A549 (cell line): ENCODE data around the gene MAMLD1. TPM values are rescaled to one million over a fixed set of nuclear protein-coding genes. Genes with fewer than 3 reads are reported as not detected.

Source experiments
- ATAC-seq, 2 experiments: fragments of 200-7000 bp in 1 of 2; fragments of >200 bp in 1 of 2; cut with Nextera tagmentation in 1 of 2; cut with Tn5 transposase in 1 of 2; 3 replicates each; pipeline versions ENCODE4 v1.8.0 to v1.9.1; 2018 to 2020; ENCODE audit warnings: mild to moderate bottlenecking in 1 of 2, moderate library complexity in 1 of 2
- CTCF ChIA-PET: fragments of 300-600 bp; sonication (Branson Sonifier 250); formaldehyde crosslinking; extraction: SDS; loops from one replicate; lab custom pipeline; 2021; ENCODE audit warnings: antibody characterized with exemption, inconsistent platforms; lab: Yijun Ruan, JAX
- POLR2A ChIA-PET: fragments of 350-600 bp; formaldehyde crosslinking; extraction: SDS; loops from one replicate; lab custom pipeline; 2021; ENCODE audit warnings: antibody characterized with exemption, inconsistent platforms; lab: Yijun Ruan, JAX
- DNase-seq, 2 experiments: peaks; one replicate each; pipeline versions ENCODE4 v3.0.0 to v3.0.0-alpha.2; 2011 to 2016; ENCODE audit warnings: low read depth in 1 of 2, low spot score in 1 of 2
- FAIRE-seq: peaks from 2 replicates; lab custom pipeline; 2011; peaks lifted over from hg19 to GRCh38; lab: Jason Lieb, UNC
- H3K27ac ChIP-seq, 2 experiments: fragments of >200 bp; sonication (Bioruptor Twin); formaldehyde crosslinking; 3 replicates each; pipeline ENCODE4 v1.5.1; 2016 to 2017
- H3K4me1 ChIP-seq: fragments of >200 bp; sonication (Bioruptor Twin); formaldehyde crosslinking; 3 replicates; pipeline ENCODE4 v1.6.1; 2016
- H3K4me2 ChIP-seq: fragments of >200 bp; sonication (Bioruptor Twin); formaldehyde crosslinking; 3 replicates; pipeline ENCODE4 v1.6.1; 2016
- H3K4me3 ChIP-seq: fragments of >200 bp; sonication (Bioruptor Twin); formaldehyde crosslinking; 3 replicates; pipeline ENCODE4 v1.5.1; 2016
- H3K9me3 ChIP-seq: fragments of >200 bp; sonication (Bioruptor Twin); formaldehyde crosslinking; 3 replicates; pipeline ENCODE4 v1.6.1; 2016
- BHLHE40 ChIP-seq: IDR thresholded peaks from 2 replicates; pipeline ENCODE4 v1.6.1; 2012; ENCODE audit warnings: low read depth, low read length, inconsistent platforms
- CBX2 ChIP-seq: fragments of 200-600 bp; sonication (generic); IDR thresholded peaks from 2 replicates; pipeline ENCODE4 v1.6.1; 2016; ENCODE audit warnings: low read depth, mild to moderate bottlenecking, borderline replicate concordance
- E2F6 ChIP-seq: IDR thresholded peaks from 2 replicates; pipeline ENCODE4 v1.6.1; 2012; ENCODE audit warnings: low read depth, borderline replicate concordance
- ESRRA ChIP-seq: fragments of 150-350 bp; IDR thresholded peaks from 2 replicates; pipeline ENCODE4 v1.6.1; 2014; ENCODE audit warnings: mild to moderate bottlenecking, low read length, borderline replicate concordance
- FOSB ChIP-seq: fragments of 250-450 bp; sonication (Bioruptor Pico); IDR thresholded peaks from 2 replicates; pipeline ENCODE4 v1.5.0; 2020; ENCODE audit warnings: mild to moderate bottlenecking, moderate library complexity
- FOXS1 ChIP-seq: fragments of 250-450 bp; sonication (Bioruptor Pico); IDR thresholded peaks from 2 replicates; pipeline ENCODE4 v1.5.0; 2020; ENCODE audit warnings: mild to moderate bottlenecking, moderate library complexity
- HDAC2 ChIP-seq: fragments of 200-600 bp; sonication (generic); IDR thresholded peaks from 2 replicates; pipeline ENCODE4 v1.6.1; 2016
- HEYL ChIP-seq: fragments of 250-450 bp; sonication (Bioruptor Pico); IDR thresholded peaks from 2 replicates; pipeline ENCODE4 v1.8.0; 2021; ENCODE audit warnings: mild to moderate bottlenecking, moderate library complexity
- HOXB5 ChIP-seq: fragments of 250-450 bp; sonication (Bioruptor Pico); IDR thresholded peaks from 2 replicates; pipeline ENCODE4 v1.5.0; 2020; ENCODE audit warnings: mild to moderate bottlenecking, moderate library complexity
- JUN ChIP-seq, 2 experiments: fragments of >200 bp; sonication (Bioruptor Twin); formaldehyde crosslinking; IDR thresholded peaks; 2 replicates in 1 of 2; 3 replicates in 1 of 2; pipeline ENCODE4 v1.6.1; 2016 to 2017
- KDM5A ChIP-seq: fragments of 200-600 bp; sonication (generic); IDR thresholded peaks from 2 replicates; pipeline ENCODE4 v1.6.1; 2016; ENCODE audit warnings: antibody characterized with exemption, mild to moderate bottlenecking
- MAFK ChIP-seq: fragments of 450-650 bp; IDR thresholded peaks from 2 replicates; pipeline ENCODE4 v1.6.1; 2014; ENCODE audit not compliant: partially characterized antibody
- MAZ ChIP-seq: fragments of 150-350 bp; IDR thresholded peaks from 2 replicates; pipeline ENCODE4 v1.6.1; 2014; ENCODE audit warnings: antibody characterized with exemption, low read depth, low read length, borderline replicate concordance
- MYC ChIP-seq: IDR thresholded peaks from 2 replicates; pipeline ENCODE4 v1.6.1; 2012; ENCODE audit warnings: mild to moderate bottlenecking, inconsistent platforms, low read length, improper control_type of control experiment, borderline replicate concordance
- NFE2L2 ChIP-seq: fragments of 150-350 bp; conservative IDR thresholded peaks from 2 replicates; pipeline ENCODE4 v1.6.1; 2014; ENCODE audit warnings: low read length
- NPAS2 ChIP-seq: fragments of 250-450 bp; sonication (Bioruptor Pico); IDR thresholded peaks from 2 replicates; pipeline ENCODE4 v1.8.0; 2022; ENCODE audit warnings: mild to moderate bottlenecking, moderate library complexity, borderline replicate concordance
- NR3C1 ChIP-seq: fragments of >200 bp; sonication (Bioruptor Twin); formaldehyde crosslinking; IDR thresholded peaks from 3 replicates; pipeline ENCODE4 v1.6.1; 2017
- POLR2A ChIP-seq: IDR thresholded peaks from 2 replicates; pipeline ENCODE4 v1.6.1; 2012; ENCODE audit warnings: mild to moderate bottlenecking, low read length
- POLR2AphosphoS2 ChIP-seq: conservative IDR thresholded peaks from 2 replicates; pipeline ENCODE4 v1.6.1; 2012; ENCODE audit warnings: low read length, improper control_type of control experiment, inconsistent platforms
- RAD21 ChIP-seq, 2 experiments: fragments of >200 bp in 1 of 2; sonication (Bioruptor Twin) in 1 of 2; formaldehyde crosslinking in 1 of 2; IDR thresholded peaks in 1 of 2; conservative IDR thresholded peaks in 1 of 2; 2 replicates in 1 of 2; 3 replicates in 1 of 2; pipeline ENCODE4 v1.6.1; 2012 to 2018; ENCODE audit warnings: inconsistent platforms in 1 of 2
- RARB ChIP-seq: fragments of 250-450 bp; sonication (Bioruptor Pico); IDR thresholded peaks from 2 replicates; pipeline ENCODE4 v1.8.0; 2021; ENCODE audit warnings: mild to moderate bottlenecking, moderate library complexity
- RCOR1 ChIP-seq: fragments of 150-350 bp; IDR thresholded peaks from 2 replicates; pipeline ENCODE4 v1.6.1; 2014; ENCODE audit warnings: antibody characterized with exemption, low read length, low read depth
- RFX5 ChIP-seq: fragments of 450-650 bp; IDR thresholded peaks from 2 replicates; pipeline ENCODE4 v1.7.1; 2014; ENCODE audit warnings: antibody characterized with exemption, mild to moderate bottlenecking, moderate library complexity
- RNF2 ChIP-seq: fragments of 200-600 bp; sonication (generic); IDR thresholded peaks from 2 replicates; pipeline ENCODE4 v1.6.1; 2016; ENCODE audit warnings: low read depth, mild to moderate bottlenecking, antibody characterized with exemption, moderate library complexity, borderline replicate concordance
- SREBF2 ChIP-seq: fragments of 450-650 bp; IDR thresholded peaks from 2 replicates; pipeline ENCODE4 v1.6.1; 2014; ENCODE audit warnings: mild to moderate bottlenecking, moderate library complexity
- ZFP36 ChIP-seq: fragments of 450-650 bp; IDR thresholded peaks from 2 replicates; pipeline ENCODE4 v1.6.1; 2014; ENCODE audit warnings: borderline replicate concordance; ENCODE audit not compliant: partially characterized antibody
- WGBS: methylation state at CpG from one replicate; pipeline ENCODE4 v1.1.6; 2017; ENCODE audit errors: missing lambda C conversion rate; 5-methylcytosine and 5-hydroxymethylcytosine counted together
- polyA plus RNA-seq, 4 experiments: library from polyadenylated mRNA; depleted of rRNA in 3 of 4; stranded (reverse); fragments of >200 nt; fragmentation: RNase III in 1 of 4; extraction: RNeasy Plus Mini Kit Qiagen cat#74134 plus additional on column Dnase treatment in 1 of 4; gene quantifications; 2 replicates in 3 of 4; 3 replicates in 1 of 4; pipeline ENCODE4 v1.2.3, GENCODE V29; 2011 to 2017
- TF ChIP-seq, protein P1 (sequence below): fragments of 450-650 bp; IDR thresholded peaks from 2 replicates; pipeline ENCODE4 v1.6.1; 2014; ENCODE audit warnings: antibody characterized with exemption
- TF ChIP-seq, protein P2 (sequence below): fragments of 250-450 bp; sonication (Bioruptor Pico); IDR thresholded peaks from 2 replicates; pipeline ENCODE4 v1.5.0; 2020; ENCODE audit warnings: low read depth, mild to moderate bottlenecking, moderate library complexity
- TF ChIP-seq, protein P3 (sequence below): IDR thresholded peaks from 2 replicates; pipeline ENCODE4 v1.6.1; 2012
- TF ChIP-seq, protein P4 (sequence below): fragments of 150-350 bp; IDR thresholded peaks from 2 replicates; pipeline ENCODE4 v1.6.1; 2014; ENCODE audit warnings: low read depth, mild to moderate bottlenecking, low read length

The MAMLD1 gene
- polyA plus RNA-seq, 2 of the 4 experiments (the other 2 are of a cell fraction), result 1.2 to 2.3 TPM

DNA sequence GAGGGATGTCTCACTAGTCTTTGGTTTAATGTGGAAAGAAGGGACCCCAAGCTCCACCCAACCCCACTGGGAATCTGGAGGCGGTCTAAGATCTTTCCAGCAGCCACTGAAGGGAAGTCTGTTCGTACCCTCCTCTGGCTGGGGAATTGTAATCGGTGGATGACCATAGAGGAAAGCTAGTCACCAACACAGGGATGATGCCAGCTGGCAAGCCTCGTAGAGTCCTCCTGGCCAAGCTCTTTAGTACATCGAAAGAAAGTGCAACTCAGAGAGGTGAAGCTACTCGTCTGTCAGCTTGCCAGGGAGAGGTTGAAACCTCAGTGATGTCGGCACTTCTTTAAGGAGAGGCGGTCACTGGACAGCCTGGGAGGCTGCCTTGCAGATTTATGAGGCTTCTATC, 58.7 kb downstream of the MAMLD1 start:
- no peaks in the 10 kb centered on the region for H3K9me3 ChIP-seq
- POLR2A ChIA-PET, result no interaction called here
- no peak overlapping the region for H3K4me2 ChIP-seq
- DNase-seq, result no peak
- H3K4me3 ChIP-seq, result no peak overlapping the region
- TF ChIP-seq HEYL (CRISPR knock-in tag) (no peak), CBX2 (no peak), JUN (IDR thresholded peaks at IDR 0.05) (no peak), KDM5A (no peak), HDAC2 (no peak), FOXS1 (CRISPR knock-in tag) (no peak), HOXB5 (CRISPR knock-in tag) (no peak)
- TF ChIP-seq, all 56 proteins: peak for 0
- no peak for ATAC-seq
- no peak for FAIRE-seq
- 78% methylated on average over 8 of the region's 8 CpGs for WGBS
- CTCF ChIA-PET, result no interaction called here
- Histone ChIP-seq H3K4me1 (no peaks in the 10 kb centered on the region), H3K27ac (no peak overlapping the region)

GRCh38 chrX:150429594-150429993, 66.5 kb downstream of the MAMLD1 start:
- ATAC-seq (no peak), FAIRE-seq (no peak), DNase-seq (peak in 1 of 2 experiments; percentile 23)
- H3K4me3 ChIP-seq, result no peak overlapping the region
- H3K27ac ChIP-seq, result no peak overlapping the region
- CTCF ChIA-PET, result no interaction called here
- POLR2A ChIA-PET, result no interaction called here
- WGBS, result 75% methylated on average over 1 of the region's 1 CpG
- no peak overlapping the region for H3K4me2 ChIP-seq
- TF ChIP-seq RNF2 (no peak), HEYL (CRISPR knock-in tag) (no peak), RARB (CRISPR knock-in tag) (no peak), BHLHE40 (no peak), RFX5 (no peak), MAZ (no peak), NR3C1 (no peak), FOXS1 (CRISPR knock-in tag) (no peak), KDM5A (no peak), POLR2A (no peak), RCOR1 (no peak), POLR2AphosphoS2 (no peak), RAD21 (conservative IDR thresholded peaks at IDR 0.05 in 1 of 2, IDR thresholded peaks at IDR 0.05 in 1 of 2) (no peak), ZFP36 (no peak)
- TF ChIP-seq, protein P1, sequence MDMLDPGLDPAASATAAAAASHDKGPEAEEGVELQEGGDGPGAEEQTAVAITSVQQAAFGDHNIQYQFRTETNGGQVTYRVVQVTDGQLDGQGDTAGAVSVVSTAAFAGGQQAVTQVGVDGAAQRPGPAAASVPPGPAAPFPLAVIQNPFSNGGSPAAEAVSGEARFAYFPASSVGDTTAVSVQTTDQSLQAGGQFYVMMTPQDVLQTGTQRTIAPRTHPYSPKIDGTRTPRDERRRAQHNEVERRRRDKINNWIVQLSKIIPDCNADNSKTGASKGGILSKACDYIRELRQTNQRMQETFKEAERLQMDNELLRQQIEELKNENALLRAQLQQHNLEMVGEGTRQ, result no peak
- TF ChIP-seq, protein P2, sequence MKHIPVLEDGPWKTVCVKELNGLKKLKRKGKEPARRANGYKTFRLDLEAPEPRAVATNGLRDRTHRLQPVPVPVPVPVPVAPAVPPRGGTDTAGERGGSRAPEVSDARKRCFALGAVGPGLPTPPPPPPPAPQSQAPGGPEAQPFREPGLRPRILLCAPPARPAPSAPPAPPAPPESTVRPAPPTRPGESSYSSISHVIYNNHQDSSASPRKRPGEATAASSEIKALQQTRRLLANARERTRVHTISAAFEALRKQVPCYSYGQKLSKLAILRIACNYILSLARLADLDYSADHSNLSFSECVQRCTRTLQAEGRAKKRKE, result no peak
- H3K9me3 ChIP-seq, result no peaks in the 10 kb centered on the region
- H3K4me1 ChIP-seq, result 0 out of 3 replicates have a peak, but pooled peaks cover 5% of the 10 kb centered on the region

GRCh38 chrX:150436195-150436594, 73.1 kb downstream of the MAMLD1 start:
- Histone ChIP-seq H3K9me3 (no peaks in the 10 kb centered on the region), H3K4me1 (no peaks in the 10 kb centered on the region; the same call in 2 of the 3 replicates), H3K27ac (no peak overlapping the region), H3K4me2 (no peak overlapping the region), H3K4me3 (no peak overlapping the region)
- ChIA-PET POLR2A (no interaction called here), CTCF (no interaction called here)
- ATAC-seq (no peak), FAIRE-seq (no peak), DNase-seq (no peak)
- no peak for TF ChIP-seq SREBF2
- TF ChIP-seq MAFK, result peak; percentile 45

DNA sequence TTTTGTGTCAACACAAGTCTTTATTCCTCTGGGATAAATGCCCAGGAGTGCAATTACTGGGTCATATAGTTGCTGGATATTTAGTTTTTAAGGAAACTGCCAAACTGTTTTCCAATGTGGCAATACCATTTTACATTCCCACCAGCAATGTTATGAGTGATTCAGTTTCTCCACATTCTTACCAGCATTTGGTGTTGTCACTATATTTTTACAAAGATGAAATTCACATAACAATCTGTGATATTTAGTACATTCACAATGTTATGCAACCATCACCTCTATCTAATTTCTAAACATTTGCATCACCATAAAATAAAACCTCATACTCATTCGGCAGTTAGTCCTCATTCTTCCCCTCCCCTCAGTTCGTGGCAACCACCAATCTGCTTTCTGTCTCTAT, 75.0 kb downstream of the MAMLD1 start:
- Histone ChIP-seq H3K27ac (no peak overlapping the region), H3K9me3 (no peaks in the 10 kb centered on the region), H3K4me3 (no peak overlapping the region), H3K4me2 (no peak overlapping the region), H3K4me1 (no peaks in the 10 kb centered on the region; the same call in 2 of the 3 replicates)
- ChIA-PET POLR2A (no interaction called here), CTCF (interaction anchor here (1.2 kb wide), 1 partner anchor 11 kb away, joined by 3 read pairs; no protein-coding TSS in a partner anchor)
- DNase-seq (no peak), ATAC-seq (no peak), FAIRE-seq (no peak)
- 89% methylated on average over 2 of the region's 2 CpGs for WGBS
- TF ChIP-seq, protein P3, sequence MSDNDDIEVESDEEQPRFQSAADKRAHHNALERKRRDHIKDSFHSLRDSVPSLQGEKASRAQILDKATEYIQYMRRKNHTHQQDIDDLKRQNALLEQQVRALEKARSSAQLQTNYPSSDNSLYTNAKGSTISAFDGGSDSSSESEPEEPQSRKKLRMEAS, result no peak
- TF ChIP-seq E2F6 (no peak), RCOR1 (no peak), NFE2L2 (no peak), FOSB (CRISPR knock-in tag) (no peak), NPAS2 (CRISPR knock-in tag) (no peak), HEYL (CRISPR knock-in tag) (no peak), ESRRA (no peak), MAFK (no peak), MYC (no peak)
- TF ChIP-seq, protein P1, result no peak
- TF ChIP-seq, protein P4, sequence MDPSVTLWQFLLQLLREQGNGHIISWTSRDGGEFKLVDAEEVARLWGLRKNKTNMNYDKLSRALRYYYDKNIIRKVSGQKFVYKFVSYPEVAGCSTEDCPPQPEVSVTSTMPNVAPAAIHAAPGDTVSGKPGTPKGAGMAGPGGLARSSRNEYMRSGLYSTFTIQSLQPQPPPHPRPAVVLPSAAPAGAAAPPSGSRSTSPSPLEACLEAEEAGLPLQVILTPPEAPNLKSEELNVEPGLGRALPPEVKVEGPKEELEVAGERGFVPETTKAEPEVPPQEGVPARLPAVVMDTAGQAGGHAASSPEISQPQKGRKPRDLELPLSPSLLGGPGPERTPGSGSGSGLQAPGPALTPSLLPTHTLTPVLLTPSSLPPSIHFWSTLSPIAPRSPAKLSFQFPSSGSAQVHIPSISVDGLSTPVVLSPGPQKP, result no peak
